ENCODE data around the gene GNGT1.

GNGT1 gene

DNA sequence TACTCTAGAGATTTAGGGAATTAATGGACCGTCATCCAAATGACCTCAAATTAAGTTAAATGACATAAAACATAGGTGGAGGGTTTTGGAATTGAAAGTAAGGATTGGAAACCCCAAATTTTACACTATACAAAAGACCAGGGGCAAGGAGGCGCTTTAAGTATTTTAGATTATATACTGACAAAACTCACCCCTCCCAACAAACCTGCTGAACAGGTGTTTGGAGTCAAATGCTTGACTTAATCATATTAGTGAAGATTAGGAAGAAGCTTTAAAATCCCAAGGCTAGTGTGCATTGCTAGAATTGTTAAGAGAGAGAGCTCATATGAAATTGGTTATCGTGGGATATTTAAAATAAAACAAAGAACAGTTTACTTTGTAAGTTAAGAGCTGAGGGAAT, at the start of gene GNGT1:
Gene GNGT1, plus strand, starts transcription at position 301 of the 400 bp plus-strand sequence. CDS start 180 bp downstream, outside the sequence.
- no peak for DNase-seq (ENCODE audit: low read depth in 3 of 3)

DNA sequence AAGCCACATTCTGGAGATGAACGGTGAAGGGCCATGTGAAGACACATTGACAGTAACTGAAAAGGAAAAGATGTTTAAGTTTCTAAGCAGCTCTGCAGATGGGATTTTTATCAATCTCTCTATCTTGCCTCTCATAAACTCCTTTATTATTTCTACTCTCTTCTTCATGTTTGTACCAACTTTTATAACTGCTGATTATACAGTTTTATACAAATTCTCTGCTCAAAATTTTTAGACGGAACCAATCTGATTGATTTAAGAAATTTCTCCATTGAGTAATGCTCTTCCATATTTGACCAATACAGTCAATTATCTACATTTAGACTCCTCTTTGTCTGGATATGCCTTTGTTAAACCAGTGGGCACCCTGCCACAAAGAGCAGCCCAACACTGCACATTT, 47.5 kb upstream of the GNGT1 start:
- DNase-seq (ENCODE audit: low read depth in 3 of 3), result no peak

DNA sequence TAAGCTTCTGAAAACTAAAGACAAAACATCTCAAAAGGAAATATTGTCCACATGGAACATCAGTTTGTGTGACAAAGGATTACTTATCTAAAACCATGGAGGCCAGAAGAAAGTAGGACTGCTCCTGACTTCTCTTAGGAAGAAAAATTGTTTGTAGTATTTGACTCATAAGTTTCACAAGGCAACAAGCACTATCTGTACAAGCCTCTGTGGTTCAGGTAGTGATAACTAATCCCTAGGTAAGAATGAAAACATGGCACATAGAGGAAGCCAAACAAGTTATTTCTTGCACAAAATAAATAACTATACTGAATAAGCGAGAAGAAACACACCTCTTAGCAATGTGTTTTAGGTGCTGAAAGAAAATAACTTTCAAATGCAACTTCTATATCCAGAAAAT, 46.1 kb upstream of the GNGT1 start:
- no peak for DNase-seq (ENCODE audit: low read depth in 3 of 3)

- DNase-seq (ENCODE audit: low read depth in 3 of 3), result no peak
Measured at GRCh38 chr7:93861325-93861949, 44.9 kb upstream of the GNGT1 start.

- no peak for DNase-seq (ENCODE audit: low read depth in 3 of 3)
Measured at GRCh38 chr7:93862651-93863050, 43.7 kb upstream of the GNGT1 start.

DNA sequence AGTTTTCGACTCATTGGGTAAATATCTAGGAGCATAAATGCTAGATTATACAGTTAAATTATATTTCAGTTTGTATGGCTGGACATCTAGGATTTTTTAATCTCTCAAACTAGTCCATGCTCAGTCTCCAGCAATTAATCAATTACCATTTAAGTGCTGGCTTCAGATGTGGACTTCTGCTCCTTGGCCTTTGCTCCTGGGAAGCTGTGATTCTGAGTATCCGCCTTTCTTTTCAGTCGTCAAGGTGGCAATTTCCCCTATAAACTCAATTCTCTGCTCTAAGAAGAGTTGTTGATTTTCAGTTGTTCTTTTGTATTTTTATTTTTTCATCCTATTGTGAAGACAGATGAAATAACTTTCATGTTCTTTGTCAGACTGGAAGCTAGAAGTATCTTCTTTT, 39.5 kb upstream of the GNGT1 start:
- DNase-seq (ENCODE audit: low read depth in 3 of 3), result no peak

GRCh38 chr7:93873998-93874574, 32.3 kb upstream of the GNGT1 start:
- DNase-seq (ENCODE audit: low read depth in 3 of 3), result no peak

DNA sequence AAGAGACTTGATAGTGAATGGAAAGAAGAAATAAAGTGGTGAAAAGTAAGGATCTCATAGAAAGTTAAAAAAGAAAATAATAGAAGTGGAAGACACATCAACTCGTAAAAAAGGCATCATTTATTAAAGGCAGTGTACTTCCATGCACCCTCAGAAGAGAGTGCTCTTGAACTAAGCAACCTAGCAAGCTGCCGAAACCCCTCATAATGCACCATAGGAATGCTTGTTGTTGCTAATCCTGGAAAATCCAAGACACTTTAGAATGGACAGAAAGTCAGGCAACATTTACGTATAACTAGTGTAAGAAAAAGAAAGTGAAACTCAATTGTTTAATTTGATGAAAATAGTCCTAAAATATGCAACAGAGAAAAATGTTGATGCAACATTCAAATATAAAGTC, 28.6 kb upstream of the GNGT1 start:
- DNase-seq (ENCODE audit: low read depth in 3 of 3), result no peak

GRCh38 chr7:93879356-93879755, 27.0 kb upstream of the GNGT1 start:
- DNase-seq (ENCODE audit: low read depth in 3 of 3), result no peak

- DNase-seq (ENCODE audit: low read depth in 3 of 3), result no peak
Measured at GRCh38 chr7:93882468-93882867, 23.9 kb upstream of the GNGT1 start.

DNA sequence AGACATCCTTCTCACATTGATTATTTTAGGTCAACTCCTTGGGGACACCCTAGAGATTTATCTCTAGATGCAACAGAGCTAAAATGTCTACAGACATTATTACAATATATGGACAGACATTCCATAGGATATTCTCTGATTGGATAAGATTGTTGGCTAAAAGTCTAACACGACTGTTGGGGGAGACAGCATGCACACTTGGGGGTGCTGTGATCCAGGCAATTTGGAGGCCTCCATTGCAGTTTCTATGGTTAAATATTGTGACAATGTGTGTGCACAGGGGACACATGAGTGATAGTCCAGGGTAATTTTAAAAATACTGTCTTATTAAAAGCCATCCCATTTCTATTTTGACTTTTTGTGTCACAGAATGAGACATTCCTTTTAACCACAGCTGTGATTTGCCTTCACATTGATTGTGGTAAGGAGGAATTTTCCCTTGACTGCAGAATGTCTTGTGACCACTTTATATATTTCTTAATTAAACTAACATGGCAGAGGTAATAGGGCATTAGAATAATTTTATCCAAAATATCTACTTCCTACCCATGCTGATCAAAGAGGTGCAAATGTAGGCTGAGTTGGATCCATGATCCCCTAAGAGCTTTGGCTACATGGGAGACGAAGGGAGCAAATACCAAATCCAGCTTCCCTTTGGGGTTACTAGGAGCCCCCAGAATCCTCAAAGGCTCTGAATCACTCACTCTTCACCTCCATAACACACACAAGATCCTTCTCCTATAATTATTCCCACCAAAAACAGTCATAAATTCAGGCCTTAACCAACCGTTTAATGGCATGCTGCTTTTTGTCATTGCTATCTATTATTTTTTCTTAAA, 23.1 kb upstream of the GNGT1 start:
- DNase-seq (ENCODE audit: low read depth in 3 of 3), result no peak

DNA sequence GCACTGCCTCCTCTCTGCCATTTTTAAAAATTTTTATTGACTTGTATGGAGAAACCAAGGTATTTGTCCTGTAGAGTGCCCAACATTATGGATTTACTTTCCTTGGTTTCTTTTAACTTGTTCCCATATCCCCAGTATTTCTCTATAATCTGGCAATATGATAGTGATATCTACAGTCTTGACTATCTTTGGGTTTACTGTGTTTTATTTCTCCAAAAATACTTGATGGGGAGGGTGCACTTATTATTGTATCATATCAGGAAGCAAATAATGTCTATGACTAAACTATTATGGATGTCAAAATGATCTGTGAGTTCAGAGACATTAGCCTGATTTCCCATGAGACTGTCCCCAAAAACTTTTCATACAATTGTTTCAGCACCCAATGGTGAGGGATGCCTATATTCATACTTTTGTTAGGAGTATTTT, 22.4 kb upstream of the GNGT1 start:
- DNase-seq (ENCODE audit: low read depth in 3 of 3), result no peak

GRCh38 chr7:93884541-93884940, 21.8 kb upstream of the GNGT1 start:
- DNase-seq (ENCODE audit: low read depth in 3 of 3), result no peak

DNA sequence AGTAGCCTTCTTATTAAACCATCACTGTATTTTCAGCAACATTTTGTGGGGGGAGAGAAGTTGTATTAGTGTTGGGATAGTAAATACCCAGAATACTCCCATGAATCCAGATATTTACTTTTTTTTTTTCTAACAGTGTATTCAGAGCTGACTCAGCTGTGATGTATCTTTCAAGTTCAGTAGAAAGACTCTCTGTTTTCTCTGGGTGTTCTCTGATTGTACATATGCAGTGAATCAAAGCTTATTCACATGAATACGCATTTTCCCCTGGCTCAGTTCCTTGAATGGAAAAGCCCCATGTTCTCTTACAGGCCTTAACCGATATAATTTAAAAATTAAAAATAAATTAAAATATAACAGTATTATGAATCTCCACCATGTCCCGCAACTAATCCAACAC, 17.1 kb upstream of the GNGT1 start:
- no peak for DNase-seq (ENCODE audit: low read depth in 3 of 3)

- no peak for DNase-seq (ENCODE audit: low read depth in 3 of 3)
Measured at GRCh38 chr7:93890041-93890463, 16.3 kb upstream of the GNGT1 start.

GRCh38 chr7:93890464-93891068, 15.8 kb upstream of the GNGT1 start, which contains the start of gene TFPI2:
Gene TFPI2, minus strand, starts transcription at chr7:93890753. Its CDS starts 75 bp downstream, at chr7:93890678.
- DNase-seq (ENCODE audit: low read depth in 3 of 3), result no peak

DNA sequence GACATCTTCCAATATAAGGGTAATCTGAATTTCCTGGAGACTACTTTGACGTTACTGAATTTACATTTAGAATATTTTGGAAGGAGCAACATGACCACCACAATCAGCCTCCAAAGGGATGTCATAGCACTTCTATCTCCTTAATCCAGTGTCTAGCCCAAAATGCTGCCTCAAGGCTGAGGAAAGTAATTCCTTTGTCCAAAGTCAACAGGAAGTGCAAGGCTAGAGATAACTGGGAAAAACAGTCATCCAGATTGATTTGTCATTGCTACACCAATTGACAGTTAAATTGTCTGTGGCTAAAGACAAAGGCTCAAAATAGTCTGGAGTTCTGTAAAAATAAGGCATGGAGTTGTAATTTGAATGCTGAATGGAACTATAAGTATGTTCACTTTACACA, 11.9 kb upstream of the GNGT1 start:
- no peak for DNase-seq (ENCODE audit: low read depth in 3 of 3)

DNA sequence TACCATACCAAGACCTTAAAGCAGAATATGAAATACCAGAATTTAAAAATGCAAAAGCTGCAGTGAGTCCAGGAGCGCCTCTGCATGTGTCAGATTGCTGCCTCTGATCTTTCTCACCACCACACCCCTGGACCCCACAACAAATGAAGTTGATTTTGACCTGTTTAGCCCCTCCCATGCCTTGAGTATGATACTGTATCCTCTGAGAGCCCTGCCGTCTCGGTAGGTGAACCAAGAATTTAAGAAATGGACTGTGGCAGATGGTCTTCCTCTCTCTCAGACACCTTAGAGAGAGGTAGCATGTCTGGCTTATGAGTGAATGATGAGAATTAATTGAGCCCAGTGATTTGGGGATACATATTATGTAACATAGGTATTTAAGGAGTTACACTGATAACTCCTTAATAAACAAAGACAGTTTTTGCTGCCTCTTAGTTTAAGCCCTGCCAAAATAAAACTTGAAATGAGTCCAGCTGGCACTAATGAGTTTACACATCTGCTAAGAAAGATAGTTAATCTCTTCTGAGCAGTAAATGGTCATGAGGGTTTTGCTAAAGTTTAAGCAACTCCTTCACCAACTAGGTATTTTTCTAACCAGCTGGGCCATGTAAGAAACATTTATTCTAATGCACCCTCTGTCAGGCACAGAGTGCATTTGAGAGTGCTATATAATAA, 11.3 kb upstream of the GNGT1 start:
- no peak for DNase-seq (ENCODE audit: low read depth in 3 of 3)

GRCh38 chr7:93895859-93896600, 10.3 kb upstream of the GNGT1 start:
- DNase-seq (ENCODE audit: low read depth in 3 of 3), result no peak

DNA sequence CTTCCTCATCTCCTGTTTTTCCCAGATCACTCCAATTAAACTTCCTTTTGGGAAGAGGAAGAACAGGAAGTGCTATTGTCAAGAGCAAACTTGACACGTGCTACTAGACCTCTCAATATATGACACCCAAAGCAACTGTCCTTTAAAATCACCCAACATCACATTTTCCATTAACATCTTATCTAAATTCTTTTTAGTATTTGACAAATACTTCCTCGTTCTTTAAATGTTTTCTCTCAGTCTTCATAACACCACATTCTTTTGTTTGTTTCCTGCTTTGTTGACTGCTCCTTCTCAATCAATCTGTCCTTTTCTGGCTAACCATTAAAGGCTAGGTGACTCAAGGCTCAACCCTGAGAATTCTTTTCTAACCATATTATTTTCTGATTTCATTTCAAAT, 8.7 kb upstream of the GNGT1 start:
- DNase-seq (ENCODE audit: low read depth in 3 of 3), result no peak

GRCh38 chr7:93902777-93903423, 3.5 kb upstream of the GNGT1 start:
- DNase-seq (ENCODE audit: low read depth in 3 of 3), result no peak

Data from stimulated activated CD4-positive, alpha-beta T cell treated with anti-CD3 and anti-CD28 coated beads, TNF-alpha, amount 100 ng/mL, for 4 hours (primary cell).